ENCODE data around the gene LGALS3.

LGALS3 gene

DNA sequence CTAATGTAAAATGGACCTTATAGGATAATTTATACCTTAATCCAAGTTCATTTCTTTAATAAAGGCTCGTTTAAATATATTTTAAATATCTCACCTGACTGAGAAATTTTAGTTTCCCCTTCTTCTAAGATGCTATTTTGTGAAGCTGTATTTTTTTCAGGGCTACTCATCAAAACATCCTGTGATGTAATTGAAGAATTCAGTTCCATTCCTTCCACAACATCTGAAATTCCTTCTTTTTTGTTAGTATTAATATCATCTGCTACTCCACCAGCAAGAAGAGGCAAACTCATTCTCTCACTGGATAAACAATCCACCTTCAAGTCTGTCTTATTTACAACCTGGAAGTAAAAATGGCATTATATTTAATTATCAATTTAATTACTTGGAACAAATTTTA, 22.5 kb downstream of the LGALS3 start:
- H3K4me1 ChIP-seq (ENCODE audit: control insufficient read depth, insufficient read depth, low read length): no peaks in the 10 kb centered on the region
- no peaks in the 10 kb centered on the region for H3K9me3 ChIP-seq (ENCODE audit: control insufficient read depth, insufficient read depth, low read length)
- DNase-seq (ENCODE audit: low read depth, low spot score): no peak
- H3K27ac ChIP-seq (ENCODE audit: low read length): no peak overlapping the region
- no peak overlapping the region for H3K4me3 ChIP-seq (ENCODE audit: low read length)
- no peaks in the 10 kb centered on the region for H3K27me3 ChIP-seq (ENCODE audit: control insufficient read depth, insufficient read depth, low read length)
- H3K36me3 ChIP-seq (ENCODE audit: control insufficient read depth, insufficient read depth, low read length): 0 out of 2 replicates have a peak, but pooled peaks cover 5% of the 10 kb centered on the region
- WGBS (ENCODE audit: insufficient coverage, insufficient read length): no CpG with 5 or more reads among the region's 1 CpG

DNA sequence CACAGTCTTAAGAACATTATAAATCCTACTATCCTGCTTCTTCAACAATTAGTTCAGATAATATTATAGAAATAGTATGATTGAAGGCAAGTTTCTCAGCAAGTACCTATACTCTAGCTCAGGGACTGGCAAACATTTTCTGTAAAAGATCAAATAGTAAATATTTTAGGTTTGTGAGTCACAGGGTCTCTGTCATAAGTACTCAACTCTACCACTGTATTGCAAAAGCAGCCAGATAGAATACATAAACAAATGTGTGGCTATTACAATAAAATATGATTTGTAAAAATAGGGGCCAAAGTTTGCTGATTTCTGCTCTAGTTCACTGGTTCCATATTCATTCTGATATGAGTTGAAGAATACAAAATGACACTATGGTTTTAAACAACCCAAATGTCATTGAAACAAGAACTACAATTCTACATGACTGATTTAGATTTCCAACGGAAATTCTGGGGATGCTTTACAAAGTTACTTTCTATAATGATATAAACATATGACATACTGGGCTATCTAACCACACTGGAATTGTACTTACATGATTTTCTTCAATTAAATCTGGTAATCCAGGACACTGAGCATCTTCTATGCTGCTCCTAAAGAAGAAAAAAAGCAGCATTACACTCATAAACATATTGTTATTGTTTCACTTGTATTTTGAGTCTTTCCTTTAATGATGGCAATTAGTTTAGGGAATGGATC, 23.2 kb downstream of the LGALS3 start:
- Histone ChIP-seq H3K36me3 (ENCODE audit: control insufficient read depth, insufficient read depth, low read length) (0 out of 2 replicates have a peak, but pooled peaks cover 5% of the 10 kb centered on the region), H3K27ac (ENCODE audit: low read length) (no peak overlapping the region), H3K9me3 (ENCODE audit: control insufficient read depth, insufficient read depth, low read length) (no peaks in the 10 kb centered on the region), H3K27me3 (ENCODE audit: control insufficient read depth, insufficient read depth, low read length) (no peaks in the 10 kb centered on the region), H3K4me1 (ENCODE audit: control insufficient read depth, insufficient read depth, low read length) (no peaks in the 10 kb centered on the region), H3K4me3 (ENCODE audit: low read length) (no peak overlapping the region)
- no peak for DNase-seq (ENCODE audit: low read depth, low spot score)
- no CpG with 5 or more reads among the region's 1 CpG for WGBS (ENCODE audit: insufficient coverage, insufficient read length)

DNA sequence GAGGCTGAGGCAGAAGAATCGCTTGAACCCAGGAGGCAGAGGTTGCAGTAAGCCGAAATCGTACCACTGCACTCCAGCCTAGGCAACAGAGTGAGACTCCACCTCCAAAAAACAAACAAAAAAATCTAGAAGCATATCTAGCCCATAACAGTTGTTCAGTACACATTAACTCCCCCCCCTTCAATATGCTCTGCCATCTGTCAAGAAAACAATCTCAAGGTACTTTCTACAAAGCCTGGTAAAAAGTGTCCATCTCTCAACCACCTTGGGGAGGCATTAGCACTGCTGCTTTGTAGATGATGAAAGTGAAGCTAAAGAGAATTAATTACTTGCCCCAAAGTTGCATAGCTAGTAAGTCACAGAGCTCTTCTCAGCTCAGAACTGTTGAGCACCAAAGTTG, 24.9 kb downstream of the LGALS3 start:
- Histone ChIP-seq H3K36me3 (ENCODE audit: control insufficient read depth, insufficient read depth, low read length) (peaks cover 11% of the 10 kb centered on the region; the same call in 1 of the 2 replicates), H3K4me1 (ENCODE audit: control insufficient read depth, insufficient read depth, low read length) (no peaks in the 10 kb centered on the region), H3K27me3 (ENCODE audit: control insufficient read depth, insufficient read depth, low read length) (no peaks in the 10 kb centered on the region), H3K4me3 (ENCODE audit: low read length) (no peak overlapping the region), H3K27ac (ENCODE audit: low read length) (no peak overlapping the region), H3K9me3 (ENCODE audit: control insufficient read depth, insufficient read depth, low read length) (no peaks in the 10 kb centered on the region)
- WGBS (ENCODE audit: insufficient coverage, insufficient read length): no CpG with 5 or more reads among the region's 3 CpGs
- DNase-seq (ENCODE audit: low read depth, low spot score): no peak

DNA sequence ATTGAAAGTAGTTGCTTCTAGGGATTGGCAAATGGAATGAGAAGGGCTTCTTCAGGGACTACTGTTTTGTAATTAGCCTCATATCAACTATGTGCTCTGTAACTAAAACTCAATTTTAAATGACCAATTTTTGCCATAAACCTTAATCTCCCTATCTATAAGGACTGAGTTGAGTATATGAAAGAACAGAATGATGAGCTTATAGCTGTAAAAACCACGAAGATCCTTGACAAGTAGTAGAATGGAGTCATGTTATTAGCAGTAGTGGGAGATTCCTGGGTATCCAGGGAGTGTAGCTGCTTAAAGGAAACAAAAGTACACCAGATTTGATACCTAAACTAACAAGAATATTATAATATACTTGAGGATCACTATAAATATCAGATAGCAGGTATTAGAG, 28.0 kb downstream of the LGALS3 start:
- Histone ChIP-seq H3K4me3 (ENCODE audit: low read length) (no peak overlapping the region), H3K4me1 (ENCODE audit: control insufficient read depth, insufficient read depth, low read length) (no peaks in the 10 kb centered on the region), H3K27ac (ENCODE audit: low read length) (no peak overlapping the region), H3K27me3 (ENCODE audit: control insufficient read depth, insufficient read depth, low read length) (no peaks in the 10 kb centered on the region), H3K9me3 (ENCODE audit: control insufficient read depth, insufficient read depth, low read length) (no peaks in the 10 kb centered on the region), H3K36me3 (ENCODE audit: control insufficient read depth, insufficient read depth, low read length) (peaks cover 13% of the 10 kb centered on the region; the same call in 1 of the 2 replicates)
- DNase-seq (ENCODE audit: low read depth, low spot score): no peak
- no CpG with 5 or more reads among the region's 1 CpG for WGBS (ENCODE audit: insufficient coverage, insufficient read length)

DNA sequence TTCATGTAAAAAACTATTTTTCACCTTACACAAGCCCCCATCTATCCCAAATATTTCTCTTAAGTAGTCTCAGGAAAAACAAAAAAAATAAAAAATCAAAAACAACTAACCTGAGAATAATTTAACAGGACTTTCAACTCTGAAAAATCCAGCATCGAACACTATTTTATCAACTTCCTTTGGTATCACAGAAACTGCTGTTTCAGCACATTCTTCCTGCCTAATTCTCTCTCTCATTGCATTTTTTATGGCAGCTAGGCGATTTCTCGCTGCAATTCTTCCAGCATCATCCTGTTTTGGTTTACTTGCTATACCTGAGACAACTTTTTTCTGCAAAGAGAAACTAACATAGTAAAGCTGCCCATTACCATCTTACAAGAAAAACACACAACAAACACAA, 29.4 kb downstream of the LGALS3 start:
- no peaks in the 10 kb centered on the region for H3K27me3 ChIP-seq (ENCODE audit: control insufficient read depth, insufficient read depth, low read length)
- peaks cover 13% of the 10 kb centered on the region; the same call in 1 of the 2 replicates for H3K36me3 ChIP-seq (ENCODE audit: control insufficient read depth, insufficient read depth, low read length)
- WGBS (ENCODE audit: insufficient coverage, insufficient read length): 100% methylated on average over 1 of the region's 3 CpGs

DNA sequence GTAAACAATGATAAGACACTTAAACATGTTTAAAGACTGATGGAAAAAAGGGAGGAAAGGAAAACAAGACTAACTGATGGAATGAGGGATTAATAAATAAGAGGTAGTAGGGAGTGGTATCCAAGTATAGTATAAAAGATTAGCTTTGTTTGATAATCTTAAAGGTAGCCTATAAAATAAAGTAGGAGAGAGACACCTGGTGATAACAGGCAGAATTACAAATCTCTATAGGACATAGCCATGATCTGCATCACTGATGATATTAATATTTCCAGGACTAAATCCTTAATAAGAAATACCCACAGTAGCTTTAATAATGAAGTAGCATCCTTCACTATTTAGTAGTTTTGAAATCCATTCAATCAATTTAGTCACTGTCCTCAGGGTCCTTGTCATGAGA, 31.9 kb downstream of the LGALS3 start:
- Histone ChIP-seq H3K9me3 (ENCODE audit: control insufficient read depth, insufficient read depth, low read length) (no peaks in the 10 kb centered on the region), H3K4me3 (ENCODE audit: low read length) (no peak overlapping the region), H3K4me1 (ENCODE audit: control insufficient read depth, insufficient read depth, low read length) (no peaks in the 10 kb centered on the region), H3K36me3 (ENCODE audit: control insufficient read depth, insufficient read depth, low read length) (peaks cover 18% of the 10 kb centered on the region; the same call in 1 of the 2 replicates), H3K27me3 (ENCODE audit: control insufficient read depth, insufficient read depth, low read length) (no peaks in the 10 kb centered on the region), H3K27ac (ENCODE audit: low read length) (no peak overlapping the region)
- DNase-seq (ENCODE audit: low read depth, low spot score): no peak

More for the DNA sequence above, 29.4 kb downstream of the LGALS3 start:
- DNase-seq (ENCODE audit: low read depth, low spot score): no peak
- H3K4me3 ChIP-seq (ENCODE audit: low read length): no peak overlapping the region
- H3K27ac ChIP-seq (ENCODE audit: low read length): no peak overlapping the region
- no peaks in the 10 kb centered on the region for H3K4me1 ChIP-seq (ENCODE audit: control insufficient read depth, insufficient read depth, low read length)
- H3K9me3 ChIP-seq (ENCODE audit: control insufficient read depth, insufficient read depth, low read length): no peaks in the 10 kb centered on the region

DNA sequence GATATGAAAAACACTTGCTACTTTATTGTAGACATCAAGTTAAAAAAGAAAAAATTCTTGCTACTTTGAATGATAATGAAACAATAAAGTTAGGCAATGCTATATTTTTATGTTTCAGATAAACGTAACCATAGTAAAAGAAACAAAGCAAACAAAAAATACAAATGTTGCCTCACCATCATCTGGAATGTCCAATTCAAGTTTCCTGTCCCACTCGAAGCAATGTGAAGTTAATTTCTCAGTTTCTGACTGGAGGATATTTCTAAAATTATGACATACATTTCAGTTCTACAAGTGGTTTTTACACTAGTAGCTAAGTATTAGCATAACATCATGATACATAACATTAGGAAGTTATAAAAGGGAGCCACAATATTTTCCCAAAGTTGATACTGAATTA, 41.5 kb downstream of the LGALS3 start:
- Histone ChIP-seq H3K4me3 (ENCODE audit: low read length) (no peak overlapping the region), H3K27me3 (ENCODE audit: control insufficient read depth, insufficient read depth, low read length) (no peaks in the 10 kb centered on the region), H3K9me3 (ENCODE audit: control insufficient read depth, insufficient read depth, low read length) (no peaks in the 10 kb centered on the region), H3K36me3 (ENCODE audit: control insufficient read depth, insufficient read depth, low read length) (no peaks in the 10 kb centered on the region; the same call in 1 of the 2 replicates), H3K4me1 (ENCODE audit: control insufficient read depth, insufficient read depth, low read length) (no peaks in the 10 kb centered on the region), H3K27ac (ENCODE audit: low read length) (no peak overlapping the region)
- WGBS (ENCODE audit: insufficient coverage, insufficient read length): no CpG with 5 or more reads among the region's 2 CpGs
- DNase-seq (ENCODE audit: low read depth, low spot score): no peak

DNA sequence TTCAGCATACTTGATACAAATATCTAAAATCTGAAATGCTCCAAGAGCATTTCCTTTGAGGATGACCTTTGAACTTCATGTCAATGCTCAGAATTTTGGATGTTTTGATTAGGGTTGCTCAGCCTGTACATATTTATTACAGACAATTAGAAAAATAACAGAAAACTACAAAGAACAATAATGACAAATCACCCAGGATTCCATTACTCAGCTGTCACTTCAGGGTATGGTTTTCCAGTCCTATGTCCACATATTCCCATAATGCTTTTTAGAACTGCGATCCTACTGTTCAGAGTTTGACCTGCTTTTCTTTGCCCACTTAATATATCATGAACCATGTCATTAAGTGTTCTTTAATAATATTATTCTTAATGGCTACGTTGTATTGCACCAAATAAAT, 51.0 kb downstream of the LGALS3 start:
- H3K9me3 ChIP-seq (ENCODE audit: control insufficient read depth, insufficient read depth, low read length): no peaks in the 10 kb centered on the region

DNA sequence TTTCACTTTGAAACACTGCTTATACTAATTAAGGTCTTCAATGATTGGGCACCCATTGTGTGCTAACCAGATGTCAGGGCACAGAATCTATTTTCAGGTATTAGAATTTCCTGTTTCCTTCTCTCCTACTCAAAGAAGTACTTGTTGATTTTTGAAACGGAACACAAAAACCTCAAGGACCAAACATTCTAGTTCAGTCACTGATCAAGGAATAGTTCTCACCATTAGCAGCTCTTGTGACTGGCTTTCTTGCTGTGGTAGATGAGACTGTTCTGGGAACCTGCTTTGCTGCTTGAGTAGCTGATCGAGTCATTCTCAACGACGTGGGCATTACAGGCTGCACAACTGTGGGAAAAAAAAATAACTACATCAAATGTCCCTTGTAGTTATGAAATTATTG, 51.4 kb downstream of the LGALS3 start:
- no peak for DNase-seq (ENCODE audit: low read depth, low spot score)
- Histone ChIP-seq H3K36me3 (ENCODE audit: control insufficient read depth, insufficient read depth, low read length) (peaks cover 6% of the 10 kb centered on the region; the same call in 1 of the 2 replicates), H3K27me3 (ENCODE audit: control insufficient read depth, insufficient read depth, low read length) (no peaks in the 10 kb centered on the region), H3K9me3 (ENCODE audit: control insufficient read depth, insufficient read depth, low read length) (no peaks in the 10 kb centered on the region), H3K27ac (ENCODE audit: low read length) (no peak overlapping the region), H3K4me3 (ENCODE audit: low read length) (no peak overlapping the region), H3K4me1 (ENCODE audit: control insufficient read depth, insufficient read depth, low read length) (no peaks in the 10 kb centered on the region)
- no CpG with 5 or more reads among the region's 4 CpGs for WGBS (ENCODE audit: insufficient coverage, insufficient read length)

More for the DNA sequence above, 51.0 kb downstream of the LGALS3 start:
- Histone ChIP-seq H3K4me3 (ENCODE audit: low read length) (no peak overlapping the region), H3K27me3 (ENCODE audit: control insufficient read depth, insufficient read depth, low read length) (no peaks in the 10 kb centered on the region), H3K4me1 (ENCODE audit: control insufficient read depth, insufficient read depth, low read length) (no peaks in the 10 kb centered on the region), H3K36me3 (ENCODE audit: control insufficient read depth, insufficient read depth, low read length) (peaks cover 6% of the 10 kb centered on the region; the same call in 1 of the 2 replicates), H3K27ac (ENCODE audit: low read length) (no peak overlapping the region)
- no peak for DNase-seq (ENCODE audit: low read depth, low spot score)
- no CpG with 5 or more reads among the region's 2 CpGs for WGBS (ENCODE audit: insufficient coverage, insufficient read length)

DNA sequence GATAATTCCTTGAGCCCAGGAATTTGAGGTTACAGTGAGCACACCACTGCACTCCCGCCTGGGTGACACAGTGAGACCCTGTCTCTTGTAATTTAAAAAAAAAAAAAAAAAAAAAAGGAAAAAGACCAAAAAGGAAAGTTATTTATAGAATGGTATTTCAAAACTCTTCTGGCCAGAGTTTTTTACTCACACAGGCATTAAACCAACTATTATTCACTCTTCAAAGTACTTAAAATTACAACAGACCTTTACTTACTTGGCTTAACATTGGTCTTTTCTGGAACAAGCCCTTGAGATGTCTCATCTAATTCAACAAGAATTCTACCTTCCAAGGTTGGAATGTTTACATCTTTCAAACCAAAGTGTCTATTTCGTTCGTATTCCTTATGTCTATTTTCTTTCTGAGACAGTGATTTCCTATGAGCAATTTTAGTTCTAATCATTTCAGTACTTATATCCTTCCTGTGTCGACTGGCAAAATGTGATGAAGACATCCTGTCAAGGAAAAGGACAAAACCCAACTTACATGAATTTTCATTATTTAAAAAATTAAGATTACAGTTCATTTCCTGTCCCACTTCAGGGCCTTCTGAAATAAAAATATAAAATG, 59.7 kb downstream of the LGALS3 start:
- Histone ChIP-seq H3K9me3 (ENCODE audit: control insufficient read depth, insufficient read depth, low read length) (no peaks in the 10 kb centered on the region), H3K4me1 (ENCODE audit: control insufficient read depth, insufficient read depth, low read length) (no peaks in the 10 kb centered on the region), H3K36me3 (ENCODE audit: control insufficient read depth, insufficient read depth, low read length) (no peaks in the 10 kb centered on the region; the same call in 1 of the 2 replicates), H3K27ac (ENCODE audit: low read length) (no peak overlapping the region), H3K27me3 (ENCODE audit: control insufficient read depth, insufficient read depth, low read length) (no peaks in the 10 kb centered on the region), H3K4me3 (ENCODE audit: low read length) (no peak overlapping the region)
- no CpG with 5 or more reads among the region's 4 CpGs for WGBS (ENCODE audit: insufficient coverage, insufficient read length)
- DNase-seq (ENCODE audit: low read depth, low spot score): no peak

DNA sequence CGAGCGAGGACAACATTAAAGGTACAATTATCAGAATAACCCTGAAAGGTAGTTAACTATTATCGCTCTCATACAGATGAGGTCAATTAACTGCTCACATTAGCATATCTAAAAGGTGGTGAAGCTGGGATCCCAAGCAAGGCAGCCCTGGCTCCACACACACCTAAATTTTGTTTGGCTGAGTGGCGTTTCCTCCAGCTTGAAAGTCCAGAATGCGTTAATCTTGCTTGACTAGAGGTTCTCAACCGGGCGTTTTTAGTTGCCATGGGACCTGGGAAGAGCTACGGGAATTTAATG, 61.8 kb downstream of the LGALS3 start:
- Histone ChIP-seq H3K4me1 (ENCODE audit: control insufficient read depth, insufficient read depth, low read length) (no peaks in the 10 kb centered on the region), H3K27me3 (ENCODE audit: control insufficient read depth, insufficient read depth, low read length) (no peaks in the 10 kb centered on the region), H3K9me3 (ENCODE audit: control insufficient read depth, insufficient read depth, low read length) (no peaks in the 10 kb centered on the region), H3K27ac (ENCODE audit: low read length) (no peak overlapping the region), H3K36me3 (ENCODE audit: control insufficient read depth, insufficient read depth, low read length) (no peaks in the 10 kb centered on the region; the same call in 1 of the 2 replicates), H3K4me3 (ENCODE audit: low read length) (peak overlapping the region; percentile 71)
- whole genome bisulfite sequencing (ENCODE audit: insufficient coverage, insufficient read length): no CpG with 5 or more reads among the region's 8 CpGs
- no peak for DNase-seq (ENCODE audit: low read depth, low spot score)
